ENCODE results near the gene RAP1GAP2. TPM values are rescaled to one million over a fixed set of nuclear protein-coding genes. Genes with fewer than 3 reads are reported as not detected.
A peak's percentile ranks its signal among the peaks of the same experiment; 100 is the strongest.

Gene RAP1GAP2
- total and polyA plus RNA-seq, 7 donors: 4.8 to 14.7 (median 12.5) TPM

- Histone ChIP-seq H3K27ac (peak overlapping the region in 2 of 4 donors; percentile 79 to 91), H3K4me1 (peaks cover 0 to 30% (median 25%) of the 10 kb centered on the region in 4 donors), H3K36me3 (peaks cover 0 to 14% (median 0%) of the 10 kb centered on the region in 4 donors), H3K27me3 (no peaks in the 10 kb centered on the region), H3K9me3 (no peaks in the 10 kb centered on the region), H3K4me3 (no peak overlapping the region)
- DNase-seq: no peak
- intact Hi-C loops (cut with DNase I): loop anchor here (10.0 kb wide), 1 partner anchor 411 kb away; the partner anchor contains the start of gene PAFAH1B1
- WGBS, 2 donors: 93 to 96% methylated on average over 12 of the region's 12 CpGs
- no peak for TF ChIP-seq CTCF (IDR thresholded peaks at IDR 0.05)
- no peak for TF ChIP-seq POLR2AphosphoS5 (IDR thresholded peaks at IDR 0.05)
- TF ChIP-seq EP300 (IDR thresholded peaks at IDR 0.05): no peak
- TF ChIP-seq POLR2A (IDR thresholded peaks at IDR 0.05): no peak
These were observed 209.5 kb downstream of the RAP1GAP2 start for GRCh38 chr17:3005696-3006095.

DNA sequence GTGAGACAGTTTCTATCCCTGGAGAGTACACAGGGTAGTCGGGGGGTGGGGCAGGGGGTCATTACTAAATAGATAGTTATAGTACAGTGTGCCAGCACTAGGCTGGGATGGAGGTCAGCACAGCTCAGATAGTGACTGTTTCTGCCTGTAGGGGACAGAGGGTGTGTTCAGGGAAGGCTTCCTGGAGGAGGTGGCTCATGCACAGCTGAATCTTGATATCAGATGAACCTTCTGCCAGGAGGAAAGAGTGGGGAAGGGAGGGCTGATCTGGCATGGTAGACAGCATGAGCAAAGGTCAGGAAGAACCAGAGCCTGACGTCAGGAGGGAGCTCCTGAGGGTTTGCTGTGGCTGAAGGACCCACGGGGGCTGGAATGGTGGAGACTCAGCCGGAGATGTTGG lies 210.6 kb downstream of the RAP1GAP2 start:
- WGBS, 2 donors: 64 to 87% methylated on average over 4 of the region's 4 CpGs
- peak; percentile 34 for DNase-seq
- intact Hi-C loops (cut with DNase I): loop anchor here (10.0 kb wide), 1 partner anchor 412 kb away; the partner anchor contains the start of gene PAFAH1B1
- peaks cover 0 to 14% (median 0%) of the 10 kb centered on the region in 4 donors for H3K36me3 ChIP-seq
- no peaks in the 10 kb centered on the region for H3K27me3 ChIP-seq
- no peak overlapping the region for H3K4me3 ChIP-seq
- H3K4me1 ChIP-seq: peaks cover 0 to 30% (median 25%) of the 10 kb centered on the region in 4 donors
- no peak overlapping the region for H3K27ac ChIP-seq
- TF ChIP-seq EP300 (IDR thresholded peaks at IDR 0.05) (no peak), POLR2AphosphoS5 (IDR thresholded peaks at IDR 0.05) (no peak), POLR2A (IDR thresholded peaks at IDR 0.05) (no peak), CTCF (IDR thresholded peaks at IDR 0.05) (no peak)
- no peaks in the 10 kb centered on the region for H3K9me3 ChIP-seq

- no peak for TF ChIP-seq POLR2A (IDR thresholded peaks at IDR 0.05)
- no peak for TF ChIP-seq CTCF (IDR thresholded peaks at IDR 0.05)
- TF ChIP-seq EP300 (IDR thresholded peaks at IDR 0.05): no peak
- TF ChIP-seq POLR2AphosphoS5 (IDR thresholded peaks at IDR 0.05): no peak
- Histone ChIP-seq H3K27ac (no peak overlapping the region), H3K4me1 (peaks cover 0 to 30% (median 25%) of the 10 kb centered on the region in 4 donors), H3K4me3 (no peak overlapping the region), H3K9me3 (no peaks in the 10 kb centered on the region), H3K27me3 (no peaks in the 10 kb centered on the region), H3K36me3 (peaks cover 0 to 14% (median 0%) of the 10 kb centered on the region in 4 donors)
- intact Hi-C loops (cut with DNase I): loop anchor here (10.0 kb wide), 1 partner anchor 413 kb away; the partner anchor contains the start of gene PAFAH1B1
- DNase-seq: peak; percentile 58
- WGBS, 2 donors: 93 to 94% methylated on average over 11 of the region's 11 CpGs
These were observed 211.4 kb downstream of the RAP1GAP2 start for GRCh38 chr17:3007651-3008121.

GRCh38 chr17:3008336-3009288 lies 212.4 kb downstream of the RAP1GAP2 start:
- intact Hi-C loops (cut with DNase I): loop anchor here (10.0 kb wide), 1 partner anchor 414 kb away; the partner anchor contains the start of gene PAFAH1B1
- Histone ChIP-seq H3K36me3 (peaks cover 0 to 14% (median 0%) of the 10 kb centered on the region in 4 donors), H3K4me1 (peaks cover 0 to 23% (median 19%) of the 10 kb centered on the region in 4 donors), H3K27me3 (no peaks in the 10 kb centered on the region), H3K27ac (no peak overlapping the region), H3K9me3 (no peaks in the 10 kb centered on the region), H3K4me3 (no peak overlapping the region)
- TF ChIP-seq CTCF (IDR thresholded peaks at IDR 0.05) (no peak), EP300 (IDR thresholded peaks at IDR 0.05) (no peak), POLR2AphosphoS5 (IDR thresholded peaks at IDR 0.05) (no peak)
- 92 to 94% methylated on average over 25 of the region's 25 CpGs for WGBS, 2 donors
- peak; percentile 52 for DNase-seq

Data from sigmoid colon (tissue), 7 donors.